Measurements from ENCODE around the gene CNNM1.

CNNM1 gene

DNA sequence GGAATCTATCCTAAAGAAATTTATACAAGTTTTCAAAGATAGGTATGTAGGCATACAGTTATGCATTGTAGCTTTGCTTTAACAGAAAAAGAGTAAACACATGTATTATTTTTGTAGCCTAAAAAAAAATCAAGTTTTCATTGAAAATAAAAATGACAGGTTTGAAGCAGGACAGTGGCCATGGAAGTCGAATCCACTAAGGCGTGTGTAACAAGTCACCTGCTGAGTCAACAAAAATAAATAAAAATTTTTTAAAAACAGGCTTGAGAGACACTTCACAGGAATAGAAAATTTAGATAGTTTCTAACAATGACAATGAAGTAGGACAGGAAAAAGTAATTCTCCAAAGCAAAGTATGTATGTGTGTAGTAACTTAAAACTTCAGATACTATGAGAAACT lies 109.7 kb downstream of the CNNM1 start:
- in situ Hi-C loops (cut with HindIII; ENCODE audit: low sequenced_read_pairs): loop anchor here (5.0 kb wide), 1 partner anchor 52 kb away; no protein-coding TSS in a partner anchor

DNA sequence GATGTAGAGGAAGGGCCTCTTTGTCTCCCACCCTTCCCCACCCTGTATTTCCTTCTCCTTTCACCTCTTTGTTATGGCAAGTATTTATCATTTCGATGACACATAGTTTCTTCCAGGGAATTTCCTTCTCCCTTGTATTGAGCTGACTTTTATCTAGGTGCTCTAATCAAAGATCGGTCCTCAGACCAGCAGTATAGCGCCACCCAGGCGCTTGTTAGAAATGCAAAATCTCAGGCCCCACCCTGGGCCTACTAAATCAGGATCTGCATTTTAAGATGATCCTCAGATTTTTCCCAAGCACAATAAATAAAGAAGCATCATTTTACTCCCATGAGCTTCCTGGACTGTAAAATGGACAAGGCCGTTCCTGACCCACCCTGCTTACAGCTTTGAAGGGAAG lies 113.2 kb downstream of the CNNM1 start:
- in situ Hi-C loops (cut with HindIII; ENCODE audit: low sequenced_read_pairs): no loop called here

DNA sequence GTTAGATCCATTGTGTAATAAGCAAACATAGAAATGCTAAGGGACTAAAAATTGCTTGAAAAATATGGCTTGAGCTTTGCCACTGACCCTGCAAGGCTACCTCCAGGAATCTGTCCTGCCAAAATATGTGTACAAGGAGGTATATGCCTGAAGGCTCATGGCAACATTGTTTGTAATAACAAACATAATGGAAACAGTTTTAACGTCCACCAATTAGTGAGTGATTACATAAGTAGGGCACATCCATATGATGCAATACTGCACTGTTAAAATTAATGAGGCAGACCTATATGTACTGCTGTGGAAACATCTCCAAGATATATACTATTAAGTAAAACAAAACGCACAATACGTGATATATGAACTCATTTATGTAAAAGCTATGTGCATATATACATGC lies 114.3 kb downstream of the CNNM1 start:
- in situ Hi-C loops (cut with HindIII; ENCODE audit: low sequenced_read_pairs): no loop called here

Measured in endothelial cell of hepatic sinusoid (primary cell).